ENCODE measurements around the gene EXOC6B.
"Not testable (repeated sequence)": the region's sequence is repeated elsewhere in the genome, so short reads cannot be mapped to it uniquely, and the experiment has no call there.

EXOC6B gene

GRCh38 chr2:72475246-72475645 is 350.6 kb downstream of the EXOC6B start:
- no peak for DNase-seq (ENCODE audit: low read depth in 2 of 3, low spot score in 1 of 3)

GRCh38 chr2:72457801-72458516 is 367.9 kb downstream of the EXOC6B start:
- no peak for DNase-seq (ENCODE audit: low read depth in 2 of 3, low spot score in 1 of 3)

GRCh38 chr2:72454189-72454588 is 371.6 kb downstream of the EXOC6B start:
- no peak for DNase-seq (ENCODE audit: low read depth in 2 of 3, low spot score in 1 of 3)

- DNase-seq (ENCODE audit: low read depth in 2 of 3, low spot score in 1 of 3): no peak
Measured at GRCh38 chr2:72442270-72442669, 383.6 kb downstream of the EXOC6B start.

- no peak for DNase-seq (ENCODE audit: low read depth in 2 of 3, low spot score in 1 of 3)
Measured at GRCh38 chr2:72439892-72440291, 385.9 kb downstream of the EXOC6B start.

- DNase-seq (ENCODE audit: low read depth in 2 of 3, low spot score in 1 of 3): no peak
Measured at GRCh38 chr2:72438364-72438763, 387.5 kb downstream of the EXOC6B start.

GRCh38 chr2:72431737-72432136 is 394.1 kb downstream of the EXOC6B start:
- DNase-seq (ENCODE audit: low read depth in 2 of 3, low spot score in 1 of 3): no peak

GRCh38 chr2:72427022-72427861 is 398.6 kb downstream of the EXOC6B start:
- DNase-seq (ENCODE audit: low read depth in 2 of 3, low spot score in 1 of 3): no peak

- DNase-seq (ENCODE audit: low read depth in 2 of 3, low spot score in 1 of 3): no peak
Measured at GRCh38 chr2:72425996-72426395, 399.8 kb downstream of the EXOC6B start.

- DNase-seq (ENCODE audit: low read depth in 2 of 3, low spot score in 1 of 3): no peak
Measured at GRCh38 chr2:72423756-72424155, 402.1 kb downstream of the EXOC6B start.

- not testable (repeated sequence) for DNase-seq (ENCODE audit: low read depth in 2 of 3, low spot score in 1 of 3)
Measured at GRCh38 chr2:72421771-72422379, 404.0 kb downstream of the EXOC6B start.

GRCh38 chr2:72415781-72416475 is 409.9 kb downstream of the EXOC6B start:
- no peak for DNase-seq (ENCODE audit: low read depth in 2 of 3, low spot score in 1 of 3)

- no peak for DNase-seq (ENCODE audit: low read depth in 2 of 3, low spot score in 1 of 3)
Measured at GRCh38 chr2:72415241-72415661, 410.6 kb downstream of the EXOC6B start.

- DNase-seq (ENCODE audit: low read depth in 2 of 3, low spot score in 1 of 3): no peak
Measured at GRCh38 chr2:72414137-72414760, 411.6 kb downstream of the EXOC6B start.

GRCh38 chr2:72413716-72414115 is 412.1 kb downstream of the EXOC6B start:
- no peak for DNase-seq (ENCODE audit: low read depth in 2 of 3, low spot score in 1 of 3)

GRCh38 chr2:72412214-72412613 is 413.6 kb downstream of the EXOC6B start:
- no peak for DNase-seq (ENCODE audit: low read depth in 2 of 3, low spot score in 1 of 3)

GRCh38 chr2:72399879-72400278 is 426.0 kb downstream of the EXOC6B start:
- no peak for DNase-seq (ENCODE audit: low read depth in 2 of 3, low spot score in 1 of 3)

GRCh38 chr2:72395096-72395495 is 430.7 kb downstream of the EXOC6B start:
- no peak for DNase-seq (ENCODE audit: low read depth in 2 of 3, low spot score in 1 of 3)

- DNase-seq (ENCODE audit: low read depth in 2 of 3, low spot score in 1 of 3): no peak
Measured at GRCh38 chr2:72394541-72395070, 431.2 kb downstream of the EXOC6B start.

GRCh38 chr2:72389447-72389846 is 436.4 kb downstream of the EXOC6B start:
- DNase-seq (ENCODE audit: low read depth in 2 of 3, low spot score in 1 of 3): no peak

GRCh38 chr2:72388263-72388662 is 437.6 kb downstream of the EXOC6B start:
- no peak for DNase-seq (ENCODE audit: low read depth in 2 of 3, low spot score in 1 of 3)
